ENCODE measurements around the gene AMTN.

- TF ChIP-seq, protein P1, sequence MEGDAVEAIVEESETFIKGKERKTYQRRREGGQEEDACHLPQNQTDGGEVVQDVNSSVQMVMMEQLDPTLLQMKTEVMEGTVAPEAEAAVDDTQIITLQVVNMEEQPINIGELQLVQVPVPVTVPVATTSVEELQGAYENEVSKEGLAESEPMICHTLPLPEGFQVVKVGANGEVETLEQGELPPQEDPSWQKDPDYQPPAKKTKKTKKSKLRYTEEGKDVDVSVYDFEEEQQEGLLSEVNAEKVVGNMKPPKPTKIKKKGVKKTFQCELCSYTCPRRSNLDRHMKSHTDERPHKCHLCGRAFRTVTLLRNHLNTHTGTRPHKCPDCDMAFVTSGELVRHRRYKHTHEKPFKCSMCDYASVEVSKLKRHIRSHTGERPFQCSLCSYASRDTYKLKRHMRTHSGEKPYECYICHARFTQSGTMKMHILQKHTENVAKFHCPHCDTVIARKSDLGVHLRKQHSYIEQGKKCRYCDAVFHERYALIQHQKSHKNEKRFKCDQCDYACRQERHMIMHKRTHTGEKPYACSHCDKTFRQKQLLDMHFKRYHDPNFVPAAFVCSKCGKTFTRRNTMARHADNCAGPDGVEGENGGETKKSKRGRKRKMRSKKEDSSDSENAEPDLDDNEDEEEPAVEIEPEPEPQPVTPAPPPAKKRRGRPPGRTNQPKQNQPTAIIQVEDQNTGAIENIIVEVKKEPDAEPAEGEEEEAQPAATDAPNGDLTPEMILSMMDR (conservative IDR thresholded peaks at IDR 0.05; ENCODE audit: low read depth, low read length), result no peak
- no peak for TF ChIP-seq EZH2 (IDR thresholded peaks at IDR 0.05; ENCODE audit: low read length, unreplicated experiment)
Observed at GRCh38 chr4:70471897-70472296, 46.5 kb upstream of the AMTN start, which contains the start of gene MUC7.
